Astrocyte of the cerebellum (primary cell): ENCODE results near the gene GRID1.

Source experiments
- DNase-seq: peaks from one replicate; pipeline ENCODE4 v3.0.0-alpha.2; 2011; ENCODE audit warnings: low read depth
- H3K4me3 ChIP-seq: 2 replicates; pipeline ENCODE4 v1.5.1; 2011; ENCODE audit warnings: mild to moderate bottlenecking, low read depth, low read length, moderate library complexity
- in situ Hi-C: cut with HindIII; loops from 2 replicates; pipeline ENCODE4 v1.10.0; 2017; ENCODE audit warnings: low sequenced_read_pairs
- TF ChIP-seq, protein P1 (sequence below): IDR thresholded peaks from 2 replicates; pipeline ENCODE4 v1.5.1; 2012; ENCODE audit warnings: low read length, low read depth, moderate library complexity, mild to moderate bottlenecking; ENCODE audit errors: missing control alignments

Gene GRID1

DNA sequence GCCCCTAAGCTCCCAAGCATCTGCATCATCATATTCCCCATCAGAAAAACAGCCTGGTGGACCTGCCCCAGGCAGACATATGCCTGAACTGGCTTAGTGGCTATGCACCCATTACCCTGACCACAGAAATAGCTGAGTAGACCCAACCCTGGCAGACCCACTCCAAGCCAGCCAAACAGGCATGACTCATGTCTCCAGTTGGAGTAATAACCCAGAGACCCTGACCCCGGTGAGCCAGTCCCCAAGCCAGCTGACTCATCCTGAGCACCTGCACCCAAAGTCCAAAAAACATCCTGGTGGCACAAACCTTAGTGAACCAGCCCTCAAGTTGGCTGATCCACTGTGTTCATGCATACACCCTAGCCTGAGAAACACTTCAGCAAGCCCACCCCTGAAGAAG, 555.9 kb downstream of the GRID1 start:
- in situ Hi-C loops: no loop called here
- DNase-seq: no peak
- TF ChIP-seq, protein P1, sequence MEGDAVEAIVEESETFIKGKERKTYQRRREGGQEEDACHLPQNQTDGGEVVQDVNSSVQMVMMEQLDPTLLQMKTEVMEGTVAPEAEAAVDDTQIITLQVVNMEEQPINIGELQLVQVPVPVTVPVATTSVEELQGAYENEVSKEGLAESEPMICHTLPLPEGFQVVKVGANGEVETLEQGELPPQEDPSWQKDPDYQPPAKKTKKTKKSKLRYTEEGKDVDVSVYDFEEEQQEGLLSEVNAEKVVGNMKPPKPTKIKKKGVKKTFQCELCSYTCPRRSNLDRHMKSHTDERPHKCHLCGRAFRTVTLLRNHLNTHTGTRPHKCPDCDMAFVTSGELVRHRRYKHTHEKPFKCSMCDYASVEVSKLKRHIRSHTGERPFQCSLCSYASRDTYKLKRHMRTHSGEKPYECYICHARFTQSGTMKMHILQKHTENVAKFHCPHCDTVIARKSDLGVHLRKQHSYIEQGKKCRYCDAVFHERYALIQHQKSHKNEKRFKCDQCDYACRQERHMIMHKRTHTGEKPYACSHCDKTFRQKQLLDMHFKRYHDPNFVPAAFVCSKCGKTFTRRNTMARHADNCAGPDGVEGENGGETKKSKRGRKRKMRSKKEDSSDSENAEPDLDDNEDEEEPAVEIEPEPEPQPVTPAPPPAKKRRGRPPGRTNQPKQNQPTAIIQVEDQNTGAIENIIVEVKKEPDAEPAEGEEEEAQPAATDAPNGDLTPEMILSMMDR: no peak
- H3K4me3 ChIP-seq: no peak overlapping the region

DNA sequence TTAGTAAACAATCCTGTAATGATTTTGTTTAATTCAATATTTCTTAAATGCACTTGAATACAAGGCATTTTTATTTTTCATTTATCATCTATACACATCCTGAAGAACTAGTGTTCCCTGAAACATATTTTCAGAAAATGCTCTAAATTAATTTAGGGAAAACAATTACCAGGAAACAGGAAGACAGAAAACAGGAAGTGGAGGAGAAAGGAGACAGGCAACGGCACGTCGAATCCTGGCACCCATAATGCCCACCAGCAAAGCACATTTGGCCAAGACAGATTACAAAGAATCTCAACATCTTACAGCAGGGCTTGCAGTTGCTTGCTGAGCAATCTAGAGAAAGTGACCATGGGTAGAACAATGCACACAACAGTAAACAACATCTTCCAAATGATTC, 571.1 kb downstream of the GRID1 start:
- in situ Hi-C loops: no loop called here

DNA sequence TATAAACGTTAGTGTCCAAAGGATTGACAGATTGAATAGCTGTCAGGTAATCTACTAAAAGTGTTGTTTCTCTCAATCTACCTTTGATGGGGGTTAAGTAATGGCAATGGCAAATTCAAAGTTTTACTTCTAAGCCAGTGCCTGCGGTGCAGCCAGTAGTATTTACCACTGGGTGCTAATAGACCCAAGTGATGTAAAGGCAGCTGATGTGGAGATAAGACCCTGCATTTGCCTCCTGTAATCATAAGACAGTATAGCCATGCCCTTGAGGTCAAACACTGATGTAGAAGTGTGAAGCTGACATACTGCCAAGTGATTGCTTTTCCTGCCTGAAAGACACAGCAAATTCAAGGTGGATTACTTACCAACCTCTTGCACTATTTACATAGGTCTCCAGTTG, 572.0 kb downstream of the GRID1 start:
- in situ Hi-C loops: no loop called here
- DNase-seq: no peak
- TF ChIP-seq, protein P1: no peak
- no peak overlapping the region for H3K4me3 ChIP-seq

More for the DNA sequence above, 571.1 kb downstream of the GRID1 start:
- TF ChIP-seq, protein P1: no peak
- DNase-seq: no peak
- no peak overlapping the region for H3K4me3 ChIP-seq

DNA sequence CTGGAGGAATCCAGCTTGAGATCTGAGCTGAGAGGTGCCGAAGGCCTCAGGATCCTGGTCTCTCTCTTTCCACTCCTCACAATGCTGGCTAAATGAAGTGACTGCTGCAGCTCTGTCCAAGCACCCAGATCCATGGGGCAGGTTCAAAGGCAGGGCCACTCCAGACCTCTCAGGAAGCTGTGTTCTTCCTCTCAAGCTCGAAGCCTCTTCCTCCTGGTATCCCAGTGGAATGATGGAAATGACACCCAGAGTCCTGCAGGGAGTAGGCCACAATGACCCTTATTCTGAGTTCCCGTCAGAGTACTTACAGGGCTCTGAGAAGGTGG, 574.1 kb downstream of the GRID1 start:
- no peak for DNase-seq
- TF ChIP-seq, protein P1: no peak
- in situ Hi-C loops: no loop called here
- H3K4me3 ChIP-seq: no peak overlapping the region

DNA sequence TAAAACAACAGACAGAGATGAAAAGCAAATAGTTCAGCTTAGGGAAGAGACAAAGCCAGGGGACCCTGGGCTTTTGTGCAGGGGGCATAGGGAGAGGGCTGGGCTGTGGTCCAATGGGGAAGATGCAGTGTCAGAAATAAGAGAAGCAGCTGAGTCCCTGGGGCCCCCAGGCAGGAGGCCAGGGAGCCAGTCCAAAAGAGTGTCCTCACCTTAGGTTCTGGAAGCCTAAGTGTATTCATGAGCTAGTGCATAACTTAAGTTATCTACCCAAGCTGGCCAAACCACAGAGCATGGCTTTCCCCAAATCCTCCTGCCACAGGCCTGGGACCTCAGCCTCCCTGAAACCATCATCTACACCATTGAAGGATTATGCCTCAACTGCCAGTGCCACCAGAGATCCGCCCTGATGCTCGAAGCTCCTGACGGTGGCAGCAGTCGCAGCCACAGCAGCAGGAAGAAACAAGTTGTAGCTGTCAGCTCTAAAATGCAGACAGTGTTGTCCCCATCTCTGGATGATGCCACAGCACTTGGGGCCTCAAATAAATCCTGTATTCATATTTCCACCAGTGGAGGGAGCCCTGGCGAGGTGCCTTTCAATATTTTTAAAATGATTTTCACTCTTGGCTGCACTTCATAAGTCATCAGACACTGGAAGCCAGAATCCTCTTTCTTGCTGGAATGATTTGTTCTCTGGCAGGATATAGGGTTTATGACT, 574.6 kb downstream of the GRID1 start:
- in situ Hi-C loops: no loop called here
- no peak overlapping the region for H3K4me3 ChIP-seq
- no peak for DNase-seq
- TF ChIP-seq, protein P1: no peak

DNA sequence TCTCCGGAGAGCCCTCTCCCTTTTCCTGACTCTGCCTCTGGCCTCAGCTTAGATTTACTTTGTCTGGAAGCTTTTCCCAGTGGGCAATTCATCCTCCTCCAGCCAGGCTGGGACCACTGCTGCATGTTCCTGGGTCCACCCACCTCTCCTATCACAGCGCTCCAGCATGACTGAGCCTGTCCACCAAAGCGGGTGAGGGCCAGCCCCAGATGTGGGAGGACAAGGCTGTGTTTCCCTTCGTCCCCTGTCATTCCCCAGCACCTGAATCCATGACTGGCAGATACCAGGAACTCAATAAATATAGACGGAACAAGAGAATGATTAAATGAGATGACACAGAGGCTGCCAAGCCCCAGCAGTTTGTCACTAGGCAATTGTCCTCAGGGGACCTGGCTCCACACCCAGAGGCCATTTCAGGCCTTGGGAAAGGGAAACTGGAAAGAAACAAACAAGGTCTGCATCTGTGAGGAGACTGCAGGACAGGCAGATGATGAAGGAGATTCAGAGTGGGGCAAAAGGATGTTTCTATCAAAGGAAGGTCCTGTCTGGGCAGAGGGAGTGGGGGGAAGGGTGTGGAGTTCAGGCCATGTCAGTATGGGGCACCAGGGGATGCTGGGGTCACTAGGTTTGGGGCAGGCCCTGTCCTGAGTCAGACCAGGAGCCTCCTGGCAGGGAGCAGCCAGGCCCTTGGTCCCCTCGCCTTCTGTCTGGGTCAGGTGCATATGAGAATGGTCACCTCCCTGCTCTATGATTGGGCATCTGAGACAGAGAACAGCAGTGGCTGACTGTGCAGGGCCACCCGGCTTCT, 576.4 kb downstream of the GRID1 start:
- TF ChIP-seq, protein P1: no peak
- in situ Hi-C loops: no loop called here
- no peak overlapping the region for H3K4me3 ChIP-seq
- no peak for DNase-seq
